Endothelial cell of umbilical vein (primary cell): ENCODE data around the gene SLC7A8. TPM values are rescaled to one million over a fixed set of nuclear protein-coding genes. Genes with fewer than 3 reads are reported as not detected.

Experiments used
- BruUV-seq: library from RNA; stranded (reverse); fragments of 400-500 nt; replicated peaks from 2 replicates; lab custom pipeline; 2021; lab: Mats Ljungman, UMichigan
- CTCF ChIA-PET: fragments of 300-600, 350-600 bp; sonication (Branson Sonifier 250); formaldehyde crosslinking; loops from one replicate; lab custom pipeline; 2021; ENCODE audit warnings: antibody characterized with exemption, inconsistent platforms; lab: Charles Lee
- POLR2A ChIA-PET: fragments of 300-600, 350-600 bp; sonication (Branson Sonifier 250); formaldehyde crosslinking; loops from one replicate; lab custom pipeline; 2021; ENCODE audit warnings: antibody characterized with exemption, inconsistent platforms; lab: Charles Lee
- DNase-seq: peaks from one replicate; pipeline ENCODE4 v3.0.0-alpha.2; 2011; ENCODE audit warnings: low read depth, low spot score
- FAIRE-seq: peaks from 2 replicates; lab custom pipeline; 2011; peaks lifted over from hg19 to GRCh38; lab: Jason Lieb, UNC
- H2AFZ ChIP-seq: 2 replicates; pipeline ENCODE4 v1.6.0; 2012; ENCODE audit warnings: low read depth, low read length, control low read depth, inconsistent platforms
- H3K27ac ChIP-seq: 2 replicates; pipeline ENCODE4 v1.5.1; 2011; ENCODE audit warnings: low read depth, mild to moderate bottlenecking, control low read depth, low read length, moderate library complexity; ENCODE audit not compliant: insufficient read depth
- H3K27me3 ChIP-seq, 2 experiments: 2 replicates each; pipeline versions ENCODE4 v1.6.0 to v1.6.1; 2011; ENCODE audit warnings: low read length in 2 of 2, mixed read lengths in 1 of 2; ENCODE audit not compliant: control insufficient read depth in 2 of 2, insufficient read depth in 2 of 2
- H3K36me3 ChIP-seq, 2 experiments: 2 replicates in 1 of 2; 3 replicates in 1 of 2; pipeline ENCODE4 v1.5.1; 2011; ENCODE audit warnings: low read length in 2 of 2, mild to moderate bottlenecking in 1 of 2, moderate library complexity in 1 of 2; ENCODE audit not compliant: control insufficient read depth in 2 of 2, insufficient read depth in 2 of 2; ENCODE audit errors: extremely low read depth in 1 of 2
- H3K4me1 ChIP-seq: 3 replicates; pipeline ENCODE4 v1.5.1; 2011; ENCODE audit warnings: mild to moderate bottlenecking, low read length; ENCODE audit not compliant: control insufficient read depth, insufficient read depth; ENCODE audit errors: extremely low read depth
- H3K4me2 ChIP-seq: 2 replicates; pipeline ENCODE4 v1.6.1; 2011; ENCODE audit warnings: low read length, control low read depth, mixed read lengths; ENCODE audit not compliant: insufficient read depth
- H3K4me3 ChIP-seq, 3 experiments: fragments of 200-600 bp in 1 of 3; sonication (generic), shearing (Covaris generic) in 1 of 3; replicated peaks in 1 of 3; 2 replicates each; pipeline ENCODE4 v1.5.1; 2011 to 2016; ENCODE audit warnings: control low read depth in 3 of 3, low read length in 3 of 3, mild to moderate bottlenecking in 2 of 3, inconsistent platforms in 1 of 3, low read depth in 1 of 3, moderate library complexity in 1 of 3; ENCODE audit not compliant: insufficient read depth in 1 of 3
- H3K79me2 ChIP-seq: 2 replicates; pipeline ENCODE4 v1.6.0; 2012; ENCODE audit warnings: low read length, inconsistent platforms; ENCODE audit not compliant: control insufficient read depth, insufficient read depth
- H3K9ac ChIP-seq: replicated peaks from 2 replicates; pipeline ENCODE3; 2011; ENCODE audit warnings: low read length, control low read depth; ENCODE audit not compliant: insufficient read depth; ENCODE audit errors: extremely low read depth
- H3K9me1 ChIP-seq: replicated peaks from 3 replicates; pipeline ENCODE4 v1.6.0; 2011; ENCODE audit warnings: mild to moderate bottlenecking, low read length; ENCODE audit not compliant: control insufficient read depth, insufficient read depth; ENCODE audit errors: extremely low read depth
- H3K9me3 ChIP-seq: replicated peaks from 2 replicates; pipeline ENCODE4 v1.5.1; 2012; ENCODE audit warnings: low read length, inconsistent platforms; ENCODE audit not compliant: control insufficient read depth, insufficient read depth
- H4K20me1 ChIP-seq: replicated peaks from 2 replicates; pipeline ENCODE3; 2011; ENCODE audit warnings: mild to moderate bottlenecking, low read length; ENCODE audit not compliant: control insufficient read depth, insufficient read depth; ENCODE audit errors: extremely low read depth
- CTCF ChIP-seq, 2 donors: IDR thresholded peaks; 1 replicate in 1 of 2; 2 replicates in 1 of 2; pipeline ENCODE4 v1.5.1; 2011; ENCODE audit warnings: low read length in 2 of 2, mild to moderate bottlenecking in 2 of 2, moderate library complexity in 2 of 2, control low read depth in 1 of 2, inconsistent platforms in 1 of 2, low read depth in 1 of 2; ENCODE audit not compliant: insufficient read depth in 1 of 2; ENCODE audit errors: extremely low read depth in 1 of 2
- EZH2 ChIP-seq: IDR thresholded peaks from 2 replicates; pipeline ENCODE4 v1.6.1; 2012; ENCODE audit warnings: borderline replicate concordance, low read depth, mild to moderate bottlenecking, moderate library complexity, low read length, inconsistent platforms; ENCODE audit not compliant: severe bottlenecking
- FOS ChIP-seq: IDR thresholded peaks from 2 replicates; pipeline ENCODE4 v1.6.1; 2011; ENCODE audit warnings: mild to moderate bottlenecking, low read length, moderate library complexity, borderline replicate concordance; ENCODE audit not compliant: insufficient read depth
- GATA2 ChIP-seq: IDR thresholded peaks from 2 replicates; pipeline ENCODE4 v1.7.0; 2011; ENCODE audit warnings: low read depth, mild to moderate bottlenecking, moderate library complexity, mixed read lengths, low read length; ENCODE audit not compliant: insufficient read length, insufficient read depth
- JUN ChIP-seq: IDR thresholded peaks from 2 replicates; pipeline ENCODE4 v1.6.1; 2011; ENCODE audit warnings: borderline replicate concordance, low read depth; ENCODE audit not compliant: insufficient read length, insufficient read depth
- MAX ChIP-seq: IDR thresholded peaks from 2 replicates; pipeline ENCODE4 v1.6.1; 2011; ENCODE audit not compliant: insufficient read depth, insufficient read length
- MYC ChIP-seq: IDR thresholded peaks from one replicate; pipeline ENCODE4 v1.6.1; 2011; ENCODE audit warnings: mild to moderate bottlenecking, low read depth, low read length
- POLR2A ChIP-seq: IDR thresholded peaks from 2 replicates; pipeline ENCODE4 v1.6.1; 2012; ENCODE audit warnings: low read depth, mild to moderate bottlenecking, control low read depth, low read length
- POLR2AphosphoS5 ChIP-seq: IDR thresholded peaks from 2 replicates; pipeline ENCODE4 v1.6.1; 2012; ENCODE audit warnings: low read depth, mild to moderate bottlenecking, control low read depth, low read length, moderate library complexity; ENCODE audit not compliant: insufficient read depth
- dilution Hi-C: fragments of 300-500 bp; cut with MboI; formaldehyde crosslinking; loops from one replicate; pipeline ENCODE4 v1.15.0; 2019; ENCODE audit warnings: low sequenced_read_pairs; ENCODE audit not compliant: extremely low pct_ligation_motif_present
- intact Hi-C: fragments of 100-400 bp; cut with micrococcal nuclease; formaldehyde crosslinking; loops from one replicate; pipeline ENCODE4 v1.10.0; 2022
- polyA plus RNA-seq, 4 experiments: library from polyadenylated mRNA; depleted of rRNA in 3 of 4; stranded (reverse) in 3 of 4; unstranded in 1 of 4; fragments of >200 nt; gene quantifications; 2 replicates each; pipeline versions ENCODE4 v1.2.1 to v1.2.3, GENCODE V29; 2011 to 2012; ENCODE audit warnings: missing spikeins in 1 of 4
- total RNA-seq: library from RNA; stranded (reverse); gene quantifications from 2 replicates; pipeline ENCODE4 v1.2.3, GENCODE V29; 2021

SLC7A8 gene
- total and polyA plus RNA-seq, 2 donors (not counting 3 experiments of a cell fraction or from before 2014, with no cell fraction given), result 0.76 to 1.1 TPM

GRCh38 chr14:23102801-23103200 lies 80.7 kb downstream of the SLC7A8 start:
- H3K9ac ChIP-seq, result no peak overlapping the region
- H2AFZ ChIP-seq, result no peak overlapping the region
- no peaks in the 10 kb centered on the region for H3K9me3 ChIP-seq
- dilution Hi-C loops (no loop called here), intact Hi-C loops (no loop called here)
- no peak overlapping the region for H3K27ac ChIP-seq
- POLR2A ChIA-PET, result no interaction called here
- H3K9me1 ChIP-seq, result no peaks in the 10 kb centered on the region
- no peak overlapping the region for H3K4me2 ChIP-seq
- H3K36me3 ChIP-seq, result peaks cover 3 to 7% of the 10 kb centered on the region in 2 experiments
- no peaks in the 10 kb centered on the region for H3K27me3 ChIP-seq
- no peak overlapping the region for H3K4me3 ChIP-seq
- peaks cover 11% of the 10 kb centered on the region for H3K79me2 ChIP-seq
- FAIRE-seq, result no peak
- TF ChIP-seq EZH2 (no peak), JUN (no peak), POLR2A (no peak), POLR2AphosphoS5 (no peak), MAX (no peak), GATA2 (no peak), MYC (no peak), FOS (no peak), CTCF (IDR thresholded peaks at IDR 0.05; ENCODE audit: extremely low read depth in 1 of 2, insufficient read depth in 1 of 2, low read depth in 1 of 2, low read length in 2 of 2) (no peak)
- DNase-seq, result no peak
- CTCF ChIA-PET, result interaction anchor here (0.7 to 2.9 kb wide), 5 partner anchors 18 to 108 kb away, joined by 3 to 16 read pairs (median 3); no protein-coding TSS in a partner anchor
- no peaks in the 10 kb centered on the region for H4K20me1 ChIP-seq
- H3K4me1 ChIP-seq, result no peaks in the 10 kb centered on the region
- BruUV-seq, result no TSS peak
